K562 (cell line): ENCODE measurements around the gene C5orf22.

Experiments
- EGR1 ChIP-seq: fragments of 450-650 bp; conservative IDR thresholded peaks from 2 replicates; pipeline ENCODE4 v1.6.1; 2017; ENCODE audit warnings: mild to moderate bottlenecking
- HDAC8 ChIP-seq: fragments of 450-650 bp; IDR thresholded peaks from 2 replicates; pipeline ENCODE4 v1.6.1; 2016; ENCODE audit warnings: mild to moderate bottlenecking, missing genetic modification characterization, moderate library complexity, missing compliant biosample characterization
- HMG20B ChIP-seq: fragments of 250-450 bp; sonication (Bioruptor Pico); IDR thresholded peaks from 2 replicates; pipeline ENCODE4 v1.5.0; 2021; ENCODE audit warnings: mild to moderate bottlenecking
- NCOA6 ChIP-seq: fragments of 450-650 bp; IDR thresholded peaks from 2 replicates; pipeline ENCODE4 v1.6.1; 2017; ENCODE audit warnings: mild to moderate bottlenecking
- POLR2A ChIP-seq: fragments of 450-650 bp; conservative IDR thresholded peaks from 2 replicates; pipeline ENCODE4 v1.6.1; 2016
- POU5F1 ChIP-seq: fragments of 150-350 bp; IDR thresholded peaks from 2 replicates; pipeline ENCODE4 v1.6.1; 2014; ENCODE audit warnings: borderline replicate concordance, low read length, low read depth, mild to moderate bottlenecking; ENCODE audit not compliant: partially characterized antibody
- SMAD1 ChIP-seq: fragments of 150-350 bp; IDR thresholded peaks from 2 replicates; pipeline ENCODE4 v1.6.1; 2014; ENCODE audit warnings: low read length, low read depth; ENCODE audit not compliant: partially characterized antibody
- ZFX ChIP-seq: sonication (generic); formaldehyde crosslinking; IDR thresholded peaks from 2 replicates; pipeline ENCODE4 v1.8.0; 2022; ENCODE audit warnings: mild to moderate bottlenecking, missing genetic modification reagents, moderate library complexity
- ZNF175 ChIP-seq: fragments of 200-800 bp; sonication (Bioruptor generic); IDR thresholded peaks from 2 replicates; pipeline ENCODE4 v1.6.1; 2016; ENCODE audit warnings: low read depth, mild to moderate bottlenecking, missing genetic modification characterization, missing compliant biosample characterization
- TF ChIP-seq, protein P1 (sequence below): IDR thresholded peaks from 2 replicates; pipeline ENCODE4 v1.6.1; 2016; ENCODE audit warnings: missing genetic modification characterization, missing compliant biosample characterization

DNA sequence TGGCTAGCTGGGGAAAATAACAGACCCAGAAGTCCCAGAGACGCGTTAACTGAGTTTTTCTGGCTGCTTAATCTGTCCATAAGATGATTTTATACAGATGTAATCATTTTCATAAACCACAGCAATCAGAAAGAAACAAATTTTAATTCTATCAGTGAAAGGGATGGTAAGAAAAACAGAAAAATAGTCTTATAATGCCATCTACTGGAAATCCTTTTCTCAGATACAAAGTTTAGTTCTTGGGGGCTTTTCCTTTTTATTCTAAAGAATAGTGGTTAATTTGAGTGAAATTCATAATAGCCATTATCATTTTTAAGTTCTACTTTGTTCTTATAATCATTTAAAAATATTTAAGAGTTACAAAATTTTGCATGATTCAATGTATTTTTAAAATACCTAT, 44.6 kb upstream of the C5orf22 start:
- TF ChIP-seq EGR1 (no peak), SMAD1 (no peak), POU5F1 (no peak), HMG20B (CRISPR knock-in tag) (no peak), POLR2A (no peak), ZFX (CRISPR knock-in tag) (no peak), HDAC8 (tag) (no peak), NCOA6 (no peak), ZNF175 (CRISPR knock-in tag) (no peak)
- TF ChIP-seq, protein P1, sequence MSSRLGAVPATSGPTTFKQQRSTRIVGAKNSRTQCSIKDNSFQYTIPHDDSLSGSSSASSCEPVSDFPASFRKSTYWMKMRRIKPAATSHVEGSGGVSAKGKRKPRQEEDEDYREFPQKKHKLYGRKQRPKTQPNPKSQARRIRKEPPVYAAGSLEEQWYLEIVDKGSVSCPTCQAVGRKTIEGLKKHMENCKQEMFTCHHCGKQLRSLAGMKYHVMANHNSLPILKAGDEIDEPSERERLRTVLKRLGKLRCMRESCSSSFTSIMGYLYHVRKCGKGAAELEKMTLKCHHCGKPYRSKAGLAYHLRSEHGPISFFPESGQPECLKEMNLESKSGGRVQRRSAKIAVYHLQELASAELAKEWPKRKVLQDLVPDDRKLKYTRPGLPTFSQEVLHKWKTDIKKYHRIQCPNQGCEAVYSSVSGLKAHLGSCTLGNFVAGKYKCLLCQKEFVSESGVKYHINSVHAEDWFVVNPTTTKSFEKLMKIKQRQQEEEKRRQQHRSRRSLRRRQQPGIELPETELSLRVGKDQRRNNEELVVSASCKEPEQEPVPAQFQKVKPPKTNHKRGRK (tag): no peak
